Measurements from ENCODE around the gene CFAP99. TPM values are rescaled to one million over a fixed set of nuclear protein-coding genes. Genes with fewer than 3 reads are reported as not detected.
A peak's percentile ranks its signal among the peaks of the same experiment; 100 is the strongest.

CFAP99 gene
- polyA plus RNA-seq, 5 donors: 0.26 to 2.0 (median 1.2) TPM

DNA sequence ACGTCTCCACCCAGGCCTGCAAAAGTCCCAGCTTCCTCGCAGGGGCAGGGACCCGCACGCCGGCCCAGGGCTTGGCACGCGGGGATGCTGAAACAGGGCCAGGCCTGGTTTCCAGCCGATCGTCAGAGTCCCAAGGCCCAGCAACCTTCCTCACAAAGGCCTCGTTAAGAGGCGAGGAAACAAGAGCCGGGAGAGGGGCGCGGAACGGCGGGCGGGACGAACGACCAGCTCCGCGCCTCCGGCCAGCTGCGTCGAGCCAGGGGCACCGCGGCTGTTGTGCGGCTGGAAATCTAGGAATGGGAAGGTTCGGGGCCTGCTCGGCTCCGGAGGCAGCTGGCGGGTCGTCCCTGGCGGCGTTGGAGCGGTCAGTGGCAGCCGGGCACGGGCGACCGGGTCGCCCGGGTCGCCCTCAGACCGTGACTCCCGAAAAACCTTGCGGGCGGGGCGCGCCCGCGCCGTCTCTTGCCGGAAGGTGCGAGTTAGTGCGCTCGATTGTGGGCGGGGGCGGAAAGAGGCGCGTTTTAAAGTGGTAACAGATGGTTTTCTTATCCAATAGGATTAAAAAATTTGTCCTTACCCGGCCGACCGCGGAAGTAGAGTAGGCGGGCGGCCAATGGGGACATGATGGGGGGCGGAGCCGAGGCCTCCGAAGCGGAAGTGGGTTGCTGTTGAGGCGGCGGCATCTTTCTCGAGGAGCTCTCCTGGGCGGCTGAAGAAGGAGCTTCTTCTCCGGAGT, 49.9 kb downstream of the CFAP99 start, which contains the start of gene RNF4:
RNF4 (plus strand) TSS at position 651 of the 736 bp plus-strand sequence. CDS start 21,388 bp downstream, outside the sequence.
- peak; percentile 94 to 96 for DNase-seq

DNA sequence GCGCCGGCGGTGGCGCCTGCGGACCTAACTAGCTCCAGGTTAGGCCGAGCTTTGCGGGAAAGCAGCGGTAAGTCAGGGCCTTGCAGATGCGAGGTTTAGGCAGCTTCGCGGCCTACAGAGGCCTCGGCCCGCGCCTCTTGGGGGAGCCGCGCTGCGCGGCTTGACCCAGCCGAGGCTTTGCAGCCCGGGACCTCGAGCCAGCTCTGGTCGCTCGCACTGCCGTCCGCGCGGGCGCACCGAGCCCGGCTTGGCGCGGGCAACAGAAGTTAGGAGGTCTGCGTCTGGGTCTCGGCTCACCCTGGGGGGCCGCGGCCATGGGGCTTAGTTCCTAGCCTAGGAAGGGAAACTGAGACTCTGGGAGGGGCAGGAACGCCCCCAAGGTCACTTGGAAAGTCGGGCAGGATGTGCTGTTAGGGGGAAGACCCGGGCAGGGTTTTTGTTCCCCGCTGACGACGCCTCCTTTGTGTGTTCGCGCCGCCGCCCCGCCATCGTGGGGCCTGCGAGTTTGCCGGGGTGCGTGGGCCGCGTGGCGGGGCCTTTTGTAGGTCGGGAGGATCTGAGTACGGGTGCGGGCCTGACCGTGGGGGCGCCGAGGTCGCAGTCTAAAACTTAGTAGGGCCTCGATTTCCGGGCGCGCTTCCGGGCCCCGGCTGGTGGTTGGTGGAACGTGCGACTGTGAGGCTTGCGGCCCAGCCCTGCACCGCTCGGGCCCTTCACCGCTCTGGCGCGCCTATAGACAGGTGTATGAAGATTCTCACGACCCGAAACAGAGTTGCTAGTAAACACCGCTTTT, 50.6 kb downstream of the CFAP99 start:
- DNase-seq: no peak

DNA sequence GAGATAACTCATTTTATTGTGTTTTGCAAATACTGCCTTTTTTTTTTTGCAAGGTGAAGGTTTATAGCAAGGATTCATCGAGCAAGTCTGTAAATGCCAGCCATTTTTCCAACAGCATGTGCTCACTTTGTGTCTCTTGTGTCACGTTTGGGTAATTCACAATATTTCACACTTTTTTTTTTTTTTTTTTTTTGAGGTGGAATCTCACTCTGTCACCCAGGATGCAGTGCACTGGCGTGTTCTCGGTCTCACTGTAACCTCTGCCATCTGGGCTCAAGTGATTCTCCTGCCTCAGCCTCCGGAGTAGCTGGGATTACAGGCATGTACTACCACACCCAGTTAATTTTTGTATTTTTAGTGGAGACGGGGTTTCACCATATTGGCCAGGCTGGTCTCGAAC, 52.0 kb downstream of the CFAP99 start:
- no peak for DNase-seq

- no peak for DNase-seq
These were observed 53.4 kb downstream of the CFAP99 start for GRCh38 chr4:2472187-2472586.

DNA sequence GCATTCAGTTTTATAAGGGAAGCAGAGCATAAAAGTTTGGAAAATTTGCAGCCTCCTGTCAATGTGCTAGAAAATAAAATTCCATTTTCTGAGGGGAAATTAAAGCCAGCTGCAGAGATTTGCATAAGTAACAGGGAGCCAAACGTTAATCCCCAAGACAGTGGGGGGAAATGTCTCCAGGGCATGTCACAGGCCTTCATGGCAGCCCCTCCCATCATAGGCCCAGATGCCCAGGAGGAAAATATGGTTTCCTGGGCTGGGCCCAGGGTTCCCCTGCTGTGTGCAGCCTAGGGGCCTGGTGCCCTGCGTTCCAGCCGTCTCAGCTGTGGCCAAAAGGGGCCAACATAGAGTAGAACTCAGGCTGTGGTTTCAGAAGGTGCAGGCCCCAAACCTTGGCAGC, 59.5 kb downstream of the CFAP99 start:
- DNase-seq: no peak

DNA sequence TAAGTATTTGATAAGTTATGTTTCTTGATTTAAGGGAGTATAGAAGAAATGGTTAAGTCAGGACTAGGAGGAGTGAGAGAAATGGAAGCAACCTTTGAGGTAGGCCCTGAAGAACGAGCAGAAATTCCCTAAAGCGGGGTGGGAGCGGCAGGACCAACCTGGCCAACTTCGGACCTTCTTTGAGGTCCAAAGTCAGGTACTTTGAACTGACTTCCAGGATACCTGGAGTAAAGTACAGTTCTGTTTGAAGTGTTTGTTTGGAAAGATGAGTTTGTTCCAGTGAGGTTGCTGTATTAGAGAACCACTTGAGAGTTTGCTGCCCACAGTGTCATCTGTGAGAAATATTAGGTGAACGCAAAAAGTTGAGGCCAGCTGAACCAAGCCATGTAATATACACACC, 61.9 kb downstream of the CFAP99 start:
- DNase-seq: no peak

- no peak for DNase-seq
These were observed 63.4 kb downstream of the CFAP99 start for GRCh38 chr4:2482192-2482591.

- DNase-seq: no peak
These were observed 63.9 kb downstream of the CFAP99 start for GRCh38 chr4:2482693-2483092.

- no peak for DNase-seq
These were observed 64.5 kb downstream of the CFAP99 start for GRCh38 chr4:2483237-2483636.

DNA sequence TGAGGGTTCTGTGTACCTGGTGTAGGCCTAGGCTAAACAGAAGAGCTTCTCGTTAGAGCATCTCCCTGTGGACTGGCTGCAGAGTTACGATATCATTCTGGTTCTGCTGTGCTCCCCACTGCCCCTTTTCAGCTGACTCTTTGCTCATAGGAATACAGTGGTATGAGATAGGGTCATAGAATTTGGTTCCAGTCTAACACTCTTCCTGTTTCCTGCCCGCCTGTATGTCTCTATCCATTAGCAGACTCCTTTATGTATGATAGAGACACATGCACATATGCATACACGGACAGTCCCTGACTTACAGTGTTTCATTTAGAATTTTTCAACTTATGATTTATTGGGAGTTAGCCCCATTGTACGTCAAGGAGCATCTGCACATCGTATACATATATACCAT, 65.4 kb downstream of the CFAP99 start:
- no peak for DNase-seq

GRCh38 chr4:2484993-2485392, 66.2 kb downstream of the CFAP99 start:
- DNase-seq: peak in 1 of 2 donors; percentile 25

DNA sequence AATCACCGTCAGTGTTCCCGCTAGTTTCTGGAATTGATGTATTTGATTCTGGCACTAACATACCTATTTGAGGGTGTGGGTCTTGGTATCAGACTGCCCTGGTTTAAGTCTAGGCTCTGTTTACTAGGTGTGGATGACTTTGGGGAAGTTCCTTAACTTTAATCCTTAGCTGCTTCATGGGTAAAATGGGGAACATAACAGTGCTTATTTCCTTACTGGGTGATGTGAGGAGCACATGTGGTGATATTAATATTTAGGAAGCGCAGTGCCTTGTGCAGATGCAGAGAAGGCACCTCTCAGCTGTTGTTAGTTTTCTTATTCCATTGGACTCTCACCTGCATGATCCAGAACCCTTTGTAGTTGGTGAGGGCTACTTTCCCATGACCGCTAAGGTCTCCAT, 67.2 kb downstream of the CFAP99 start:
- no peak for DNase-seq

GRCh38 chr4:2486981-2487380, 68.2 kb downstream of the CFAP99 start:
- no peak for DNase-seq

- no peak for DNase-seq
These were observed 68.9 kb downstream of the CFAP99 start for GRCh38 chr4:2487632-2488031.

DNA sequence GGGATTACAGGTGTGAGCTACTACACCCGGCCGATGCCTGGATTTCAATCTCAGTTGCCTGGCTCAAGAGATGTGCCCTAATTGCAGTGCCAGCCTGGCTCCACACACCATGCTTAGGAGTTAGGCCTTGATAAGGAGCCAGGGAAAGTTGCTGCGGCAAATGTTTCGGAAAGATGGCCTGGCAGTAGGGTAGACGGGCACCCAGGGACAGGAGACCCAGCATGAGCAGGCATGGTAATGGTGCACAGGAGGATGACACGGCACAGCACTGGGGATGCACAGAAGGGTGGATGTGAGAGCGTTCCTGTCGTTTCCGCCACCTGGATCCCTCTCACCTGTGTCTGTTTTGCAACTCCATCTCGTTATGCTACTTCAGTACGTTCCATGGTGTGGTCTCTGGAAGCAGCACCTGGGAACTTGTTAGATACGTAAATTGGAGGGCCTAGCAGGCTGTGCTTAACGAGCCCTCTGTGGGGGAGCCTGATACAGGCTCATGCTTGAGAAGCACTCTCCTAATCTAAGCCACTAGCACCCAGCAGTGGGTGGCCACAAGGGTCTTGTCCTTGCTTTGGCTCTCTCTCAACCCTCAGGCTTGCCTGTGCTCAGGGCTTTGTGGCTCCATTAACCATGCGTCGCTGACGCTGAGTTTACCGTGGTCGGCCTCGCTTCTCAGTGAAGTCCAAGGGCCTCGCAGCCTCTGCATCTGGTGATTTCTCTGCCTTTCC, 70.5 kb downstream of the CFAP99 start:
- DNase-seq: no peak

- DNase-seq: no peak
These were observed 71.2 kb downstream of the CFAP99 start for GRCh38 chr4:2489841-2490552.

DNA sequence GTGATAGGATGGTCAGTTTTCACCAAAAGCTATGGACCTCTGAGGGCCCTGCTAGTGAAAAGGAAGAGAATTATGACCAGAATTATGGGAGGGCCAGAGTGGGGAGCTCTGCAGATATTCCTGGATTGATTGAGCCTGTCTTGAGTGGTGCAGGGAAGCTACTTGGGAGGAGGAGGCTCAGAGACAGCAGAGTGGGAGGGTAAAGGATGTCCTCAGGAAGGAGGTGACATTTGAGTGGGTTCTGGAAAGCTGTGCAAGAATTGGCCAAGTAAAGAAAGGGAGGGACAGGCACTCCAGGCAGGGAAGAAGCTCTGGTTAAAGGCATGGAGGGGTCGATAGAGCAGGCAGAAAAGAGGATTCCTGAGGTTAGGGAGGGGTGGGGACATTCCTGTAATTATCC, 74.2 kb downstream of the CFAP99 start:
- DNase-seq: no peak

- DNase-seq: no peak
These were observed 76.2 kb downstream of the CFAP99 start for GRCh38 chr4:2494992-2495391.

DNA sequence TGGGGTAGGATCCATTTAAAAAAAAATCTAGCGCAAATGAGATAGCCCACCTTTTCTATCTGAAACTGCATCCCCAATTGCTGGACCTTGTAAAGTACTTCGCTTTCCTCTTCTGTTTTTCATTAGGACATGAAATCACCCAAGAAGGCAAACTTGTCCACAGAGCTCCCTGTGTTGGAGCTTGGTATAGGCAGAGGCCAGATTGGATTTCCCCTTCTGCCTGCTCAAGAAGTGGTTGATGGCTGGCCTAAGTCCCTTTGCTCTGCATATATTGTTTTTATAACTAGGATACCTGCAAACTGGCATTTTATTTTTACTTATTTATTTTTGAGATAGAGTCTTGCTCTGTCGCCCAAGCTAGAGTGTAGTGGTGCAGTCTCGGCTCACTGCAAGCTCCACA, 78.6 kb downstream of the CFAP99 start:
- no peak for DNase-seq

- DNase-seq: no peak
These were observed 79.2 kb downstream of the CFAP99 start for GRCh38 chr4:2497931-2498330.

GRCh38 chr4:2500547-2500946, 81.8 kb downstream of the CFAP99 start:
- DNase-seq: no peak

DNA sequence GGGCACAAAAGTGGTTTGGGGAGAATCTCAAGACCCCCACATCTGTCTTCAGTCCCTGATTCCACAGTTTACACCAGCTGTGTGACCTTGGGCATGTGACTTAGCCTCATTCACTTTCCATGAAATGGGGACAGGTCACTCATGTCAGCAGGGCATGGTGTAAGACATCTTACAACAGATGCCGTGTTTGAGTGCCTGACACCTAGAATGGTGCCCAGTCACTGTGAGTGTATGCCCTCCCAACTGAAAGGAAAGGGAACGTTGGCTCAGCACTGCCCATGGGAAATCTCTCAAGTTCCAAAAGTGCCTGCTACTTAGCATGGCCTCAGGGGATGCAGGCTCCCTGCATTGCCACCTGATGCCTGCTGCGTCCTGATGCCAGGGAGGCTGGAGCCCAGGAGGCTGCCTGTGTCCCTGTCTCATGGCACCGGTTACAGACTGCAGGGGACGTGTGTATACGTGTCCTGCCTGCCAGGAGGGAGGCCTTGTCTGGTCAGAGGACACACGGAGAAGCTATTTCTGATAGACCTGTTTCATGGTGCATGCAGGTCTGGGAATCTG, 82.4 kb downstream of the CFAP99 start:
- DNase-seq: no peak
